ENCODE data around the gene ZCCHC7.

GRCh38 chr9:37192803-37193202 lies 72.4 kb downstream of the ZCCHC7 start:
- TF ChIP-seq CTCF (conservative IDR thresholded peaks at IDR 0.05; ENCODE audit: low read depth, low read length) = no peak
- no peak for TF ChIP-seq EZH2 (IDR thresholded peaks at IDR 0.05; ENCODE audit: borderline replicate concordance, low read depth, low read length, poor library complexity, severe bottlenecking)

Data from A673 (cell line).